Subcutaneous adipose tissue (tissue), 4 donors: ENCODE measurements around the gene CMSS1. TPM values are rescaled to one million over a fixed set of nuclear protein-coding genes. Genes with fewer than 3 reads are reported as not detected.

ENCODE experiments used
- total RNA-seq, 4 donors: library from RNA; depleted of rRNA; stranded (reverse); fragments of >200 nt; gene quantifications; one replicate each; pipeline ENCODE4 v1.1.0, GENCODE V29; 2016
- TF ChIP-seq, protein P1 (sequence below): fragments of 450-650 bp; IDR thresholded peaks from one replicate; pipeline ENCODE4 v1.5.1; 2016; ENCODE audit warnings: low read depth, mild to moderate bottlenecking, control low read depth, antibody characterized with exemption, moderate library complexity

CMSS1 gene
- total RNA-seq, 4 donors from 2014 or later = 9.9 to 32.1 (median 19.1) TPM

- TF ChIP-seq, protein P1, sequence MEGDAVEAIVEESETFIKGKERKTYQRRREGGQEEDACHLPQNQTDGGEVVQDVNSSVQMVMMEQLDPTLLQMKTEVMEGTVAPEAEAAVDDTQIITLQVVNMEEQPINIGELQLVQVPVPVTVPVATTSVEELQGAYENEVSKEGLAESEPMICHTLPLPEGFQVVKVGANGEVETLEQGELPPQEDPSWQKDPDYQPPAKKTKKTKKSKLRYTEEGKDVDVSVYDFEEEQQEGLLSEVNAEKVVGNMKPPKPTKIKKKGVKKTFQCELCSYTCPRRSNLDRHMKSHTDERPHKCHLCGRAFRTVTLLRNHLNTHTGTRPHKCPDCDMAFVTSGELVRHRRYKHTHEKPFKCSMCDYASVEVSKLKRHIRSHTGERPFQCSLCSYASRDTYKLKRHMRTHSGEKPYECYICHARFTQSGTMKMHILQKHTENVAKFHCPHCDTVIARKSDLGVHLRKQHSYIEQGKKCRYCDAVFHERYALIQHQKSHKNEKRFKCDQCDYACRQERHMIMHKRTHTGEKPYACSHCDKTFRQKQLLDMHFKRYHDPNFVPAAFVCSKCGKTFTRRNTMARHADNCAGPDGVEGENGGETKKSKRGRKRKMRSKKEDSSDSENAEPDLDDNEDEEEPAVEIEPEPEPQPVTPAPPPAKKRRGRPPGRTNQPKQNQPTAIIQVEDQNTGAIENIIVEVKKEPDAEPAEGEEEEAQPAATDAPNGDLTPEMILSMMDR = no peak
Observed at GRCh38 chr3:100023595-100023994, 205.9 kb downstream of the CMSS1 start.

- TF ChIP-seq, protein P1 = no peak
Observed at GRCh38 chr3:100024520-100025303, 207.1 kb downstream of the CMSS1 start.

DNA sequence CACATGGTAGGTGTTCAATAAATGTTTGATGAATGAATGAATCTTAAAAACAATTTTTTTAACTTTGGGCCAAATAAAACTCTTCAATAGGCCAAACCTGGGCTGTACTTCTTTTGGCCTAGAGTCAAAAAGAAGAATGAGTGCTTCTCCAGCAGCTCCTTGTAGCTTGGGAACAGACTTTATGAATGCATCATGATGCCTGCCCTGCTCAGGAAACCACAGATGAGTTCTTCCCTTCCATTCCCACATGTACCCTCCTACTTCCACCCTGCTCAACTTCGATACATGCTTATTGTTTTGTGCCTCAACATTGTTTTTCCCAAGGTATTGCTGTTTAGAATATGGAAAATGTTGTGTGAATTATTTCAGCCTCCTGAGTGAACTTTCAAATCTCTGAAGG lies 209.7 kb downstream of the CMSS1 start:
- TF ChIP-seq, protein P1 = no peak

DNA sequence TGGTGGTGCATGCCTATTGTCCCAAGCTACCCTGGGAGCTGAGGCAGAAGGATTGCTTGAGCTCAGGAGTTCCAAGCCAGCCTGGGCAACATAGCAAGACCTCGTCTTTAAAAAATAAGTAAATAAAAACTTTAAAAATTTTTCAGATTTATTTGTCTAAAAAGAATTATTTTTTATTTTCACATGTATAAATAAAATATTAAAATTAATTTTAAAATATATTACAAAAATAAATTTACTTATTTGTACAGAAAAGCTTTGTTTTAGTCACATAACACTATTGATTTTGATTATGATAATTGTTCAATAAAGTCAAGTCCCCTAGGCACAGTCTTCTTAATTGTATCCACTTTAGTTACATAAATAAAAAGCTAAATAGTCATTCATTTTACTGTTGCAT lies 211.4 kb downstream of the CMSS1 start:
- TF ChIP-seq, protein P1 = no peak

GRCh38 chr3:100029689-100030088 lies 212.0 kb downstream of the CMSS1 start:
- TF ChIP-seq, protein P1 = no peak

DNA sequence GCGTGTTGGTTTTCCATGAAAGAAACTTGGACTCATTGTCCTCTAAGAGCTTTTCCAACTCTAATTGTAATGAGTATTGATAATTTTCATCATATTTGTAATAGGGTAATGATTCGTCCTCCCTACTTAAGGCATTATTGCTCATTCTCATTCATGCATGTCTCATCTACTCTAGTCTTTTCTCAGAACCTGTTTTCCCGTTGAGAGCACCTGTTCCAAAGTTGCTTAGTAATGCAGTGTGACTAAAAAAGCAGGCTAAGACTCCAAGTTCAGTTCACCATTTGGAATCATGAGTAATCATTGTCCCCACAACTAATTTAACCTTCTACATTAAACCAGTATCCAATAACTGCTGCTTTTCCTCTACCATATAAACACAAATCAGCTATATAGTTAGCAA lies 212.7 kb downstream of the CMSS1 start:
- TF ChIP-seq, protein P1 = no peak

GRCh38 chr3:100030914-100031425 lies 213.3 kb downstream of the CMSS1 start:
- TF ChIP-seq, protein P1 = no peak
